NCI-H1092 (cell line): ENCODE measurements around the gene ESRP2.

Source experiments
- DNase-seq: peaks from one replicate; lab custom pipeline; 2025; lab: John Stamatoyannopoulos, UW

ESRP2 gene

GRCh38 chr16:68237243-68238028, 1.5 kb upstream of the ESRP2 start:
- DNase-seq, result peak; percentile 92

GRCh38 chr16:68236826-68237242, 907 bp upstream of the ESRP2 start:
- no peak for DNase-seq

- DNase-seq, result no peak
Measured at GRCh38 chr16:68236137-68236825, 354 bp upstream of the ESRP2 start.

GRCh38 chr16:68235108-68235886, 630 bp downstream of the ESRP2 start:
- no peak for DNase-seq

- peak; percentile 14 for DNase-seq
Measured at GRCh38 chr16:68234188-68235107, 1.5 kb downstream of the ESRP2 start.

- DNase-seq, result no peak
Measured at GRCh38 chr16:68233835-68234187, 2.1 kb downstream of the ESRP2 start.

GRCh38 chr16:68233085-68233834, 2.7 kb downstream of the ESRP2 start:
- DNase-seq, result no peak

GRCh38 chr16:68232335-68232734, 3.6 kb downstream of the ESRP2 start:
- no peak for DNase-seq

GRCh38 chr16:68231384-68232136, 4.4 kb downstream of the ESRP2 start:
- DNase-seq, result no peak

GRCh38 chr16:68230956-68231355, 5.0 kb downstream of the ESRP2 start:
- no peak for DNase-seq

GRCh38 chr16:68230176-68230571, 5.8 kb downstream of the ESRP2 start:
- DNase-seq, result no peak

- peak; percentile 32 for DNase-seq
Measured at GRCh38 chr16:68229431-68230175, 6.3 kb downstream of the ESRP2 start.

- DNase-seq, result no peak
Measured at GRCh38 chr16:68228652-68229051, 7.3 kb downstream of the ESRP2 start.

GRCh38 chr16:68227850-68228553, 7.9 kb downstream of the ESRP2 start:
- DNase-seq, result peak; percentile 13

- no peak for DNase-seq
Measured at GRCh38 chr16:68227183-68227793, 8.6 kb downstream of the ESRP2 start.

GRCh38 chr16:68226116-68226515, 9.8 kb downstream of the ESRP2 start:
- no peak for DNase-seq

- DNase-seq, result no peak
Measured at GRCh38 chr16:68223072-68223471, 12.9 kb downstream of the ESRP2 start.

- DNase-seq, result no peak
Measured at GRCh38 chr16:68219725-68220351, 16.1 kb downstream of the ESRP2 start.
